NCI-H1694 (cell line): ENCODE data around the gene CYSRT1.

ENCODE experiments used
- DNase-seq: peaks from one replicate; lab custom pipeline; 2025; lab: John Stamatoyannopoulos, UW

Gene CYSRT1

DNA sequence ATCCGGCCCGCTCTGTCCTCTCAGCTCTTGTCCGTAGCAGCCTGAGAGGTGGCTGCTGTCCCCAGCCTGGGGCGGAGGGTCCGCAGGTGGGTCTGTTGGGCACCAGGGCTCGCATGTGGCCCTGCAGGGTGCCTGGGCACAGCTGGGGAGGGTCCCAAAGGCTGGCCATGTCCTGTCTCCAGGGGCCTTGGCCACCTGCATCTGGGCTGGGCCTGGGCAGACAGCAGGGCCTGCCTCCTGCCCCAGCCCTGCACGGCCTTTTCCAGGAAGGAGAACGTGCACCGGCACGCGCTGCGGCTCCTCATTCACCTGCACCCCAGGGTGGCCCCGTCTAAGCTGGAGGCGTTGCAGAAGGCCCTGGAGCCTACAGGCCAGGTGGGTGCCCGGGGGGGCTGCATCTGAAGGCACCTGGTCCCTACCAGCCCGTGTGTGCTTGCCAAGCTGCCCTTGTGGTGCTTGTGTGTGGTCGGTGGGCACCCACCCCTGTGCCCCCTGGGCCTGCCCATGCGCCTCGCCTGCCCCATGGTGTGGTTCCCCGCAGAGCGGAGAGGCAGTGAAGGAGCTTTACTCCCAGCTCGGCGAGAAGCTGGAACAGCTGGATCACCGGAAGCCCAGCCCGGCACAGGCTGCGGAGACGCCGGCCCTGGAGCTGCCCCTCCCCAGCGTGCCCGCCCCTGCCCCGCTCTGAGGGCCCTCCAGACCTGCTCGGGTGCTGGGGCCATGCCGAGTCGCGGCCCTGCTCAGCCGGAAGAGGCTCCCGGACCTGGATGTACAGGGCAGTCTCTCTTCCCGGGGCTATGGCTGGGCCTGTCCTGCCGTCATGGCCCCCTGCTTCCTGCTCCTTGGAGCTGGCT, 47.5 kb downstream of the CYSRT1 start:
- DNase-seq = no peak

DNA sequence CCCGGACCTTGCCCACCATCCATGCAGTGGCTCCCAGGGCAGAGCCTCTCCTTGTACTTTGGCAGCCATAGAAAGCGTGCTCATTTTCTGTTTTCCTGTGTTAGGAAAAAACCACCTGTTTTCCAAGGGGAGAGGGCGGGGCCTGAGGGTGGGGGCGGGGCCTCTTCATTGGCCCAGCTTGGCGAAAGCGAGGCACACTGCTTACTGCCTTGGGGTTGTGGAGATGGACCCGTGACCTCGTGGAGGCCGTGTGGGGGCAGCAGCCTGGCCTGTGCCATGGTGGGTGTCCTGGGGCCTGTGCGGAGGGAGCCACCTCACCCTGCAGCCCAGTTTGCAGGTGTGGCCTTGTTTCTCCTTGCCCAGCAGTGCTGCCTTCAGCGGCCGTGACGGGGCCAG, 48.1 kb downstream of the CYSRT1 start:
- no peak for DNase-seq

DNA sequence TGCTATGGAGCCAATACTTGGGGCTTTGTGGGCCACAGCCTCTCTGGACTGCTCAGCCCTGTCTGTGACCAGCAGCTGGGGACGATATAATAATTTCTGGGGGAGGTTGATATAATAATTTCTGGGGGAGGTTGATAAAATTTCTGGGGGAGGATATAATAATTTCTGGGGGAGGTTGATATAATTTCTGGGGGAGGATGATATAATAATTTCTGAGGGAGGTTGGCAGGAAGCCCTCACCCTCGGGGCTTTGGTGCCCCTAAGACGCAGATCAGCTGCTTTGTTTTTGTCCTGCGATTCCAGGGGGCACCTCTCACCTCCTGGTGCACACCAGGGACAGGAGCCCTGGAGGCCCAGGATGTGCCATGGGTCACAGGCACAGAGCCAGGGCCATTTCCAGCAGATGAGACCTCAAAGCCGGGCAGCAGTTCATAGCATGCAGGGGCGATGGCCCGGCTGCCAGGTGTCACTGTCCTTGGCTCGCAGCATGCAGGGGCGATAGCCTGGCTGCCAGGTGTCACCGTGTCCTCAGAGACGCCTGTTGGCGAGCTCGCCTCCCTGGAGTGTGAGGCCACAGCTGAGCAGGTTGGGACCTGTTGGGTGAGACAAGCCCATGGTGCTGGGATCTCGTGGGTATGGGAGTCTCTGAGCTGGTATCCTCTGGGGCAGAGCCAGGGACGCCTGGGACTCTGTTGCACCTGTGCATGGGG, 48.8 kb downstream of the CYSRT1 start:
- DNase-seq = no peak

DNA sequence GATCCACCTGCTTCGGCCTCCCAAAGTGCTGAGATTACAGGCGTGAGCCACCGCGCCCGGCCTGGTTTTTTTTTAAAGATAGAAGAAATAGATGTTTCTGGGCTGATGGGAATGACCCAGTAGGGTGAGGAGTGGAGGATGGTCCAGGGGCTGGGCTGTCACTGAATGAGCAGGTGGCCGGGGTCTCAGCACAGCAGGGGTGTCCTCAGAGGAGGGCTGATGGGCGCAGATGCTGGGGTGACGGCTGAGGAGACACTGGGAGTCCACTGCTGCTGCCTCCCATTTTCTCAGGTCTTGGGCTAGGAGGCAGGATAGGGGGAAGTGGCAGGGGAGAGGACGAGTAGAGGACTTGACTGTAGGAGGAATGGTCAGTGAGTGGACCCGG, 50.2 kb downstream of the CYSRT1 start:
- DNase-seq = no peak
